ENCODE data around the gene IL12RB1. TPM values are rescaled to one million over a fixed set of nuclear protein-coding genes. Genes with fewer than 3 reads are reported as not detected.
A peak's percentile ranks its signal among the peaks of the same experiment; 100 is the strongest.

The IL12RB1 gene
- total and polyA plus RNA-seq, 10 of the 15 experiments (the other 5 are each of a cell fraction or from before 2014, with no cell fraction given) = 2.8 to 29.9 (median 17.6) TPM

GRCh38 chr19:18104793-18105131 is 18.0 kb upstream of the IL12RB1 start:
- intact Hi-C loops (cut with micrococcal nuclease; ENCODE audit: unreplicated experiment) (no loop called here), in situ Hi-C loops (cut with MboI) (no loop called here)
- peaks cover 15% of the 10 kb centered on the region for H3K79me2 ChIP-seq (ENCODE audit: control insufficient read depth, insufficient read depth, low read length)
- H3K9me3 ChIP-seq (replicated peaks; ENCODE audit: control insufficient read depth, insufficient read depth, low read length) = no peaks in the 10 kb centered on the region; the same call in 2 of the 3 replicates
- no peak for TF ChIP-seq PKNOX1 (IDR thresholded peaks at IDR 0.05)
- TF ChIP-seq PAX5 (IDR thresholded peaks at IDR 0.05; ENCODE audit: borderline replicate concordance, low read depth, low read length) = no peak
- no peak for TF ChIP-seq NFIC (IDR thresholded peaks at IDR 0.05; ENCODE audit: low read depth, low read length)
- 0 out of 2 replicates have a peak, but pooled peaks have one; percentile 7 for TF ChIP-seq STAT1 (conservative IDR thresholded peaks at IDR 0.05)
- 0 out of 2 replicates have a peak, but pooled peaks have one; percentile 46 for TF ChIP-seq SMARCA5 (IDR thresholded peaks at IDR 0.05)
- TF ChIP-seq, protein P1, sequence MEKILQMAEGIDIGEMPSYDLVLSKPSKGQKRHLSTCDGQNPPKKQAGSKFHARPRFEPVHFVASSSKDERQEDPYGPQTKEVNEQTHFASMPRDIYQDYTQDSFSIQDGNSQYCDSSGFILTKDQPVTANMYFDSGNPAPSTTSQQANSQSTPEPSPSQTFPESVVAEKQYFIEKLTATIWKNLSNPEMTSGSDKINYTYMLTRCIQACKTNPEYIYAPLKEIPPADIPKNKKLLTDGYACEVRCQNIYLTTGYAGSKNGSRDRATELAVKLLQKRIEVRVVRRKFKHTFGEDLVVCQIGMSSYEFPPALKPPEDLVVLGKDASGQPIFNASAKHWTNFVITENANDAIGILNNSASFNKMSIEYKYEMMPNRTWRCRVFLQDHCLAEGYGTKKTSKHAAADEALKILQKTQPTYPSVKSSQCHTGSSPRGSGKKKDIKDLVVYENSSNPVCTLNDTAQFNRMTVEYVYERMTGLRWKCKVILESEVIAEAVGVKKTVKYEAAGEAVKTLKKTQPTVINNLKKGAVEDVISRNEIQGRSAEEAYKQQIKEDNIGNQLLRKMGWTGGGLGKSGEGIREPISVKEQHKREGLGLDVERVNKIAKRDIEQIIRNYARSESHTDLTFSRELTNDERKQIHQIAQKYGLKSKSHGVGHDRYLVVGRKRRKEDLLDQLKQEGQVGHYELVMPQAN (conservative IDR thresholded peaks at IDR 0.05) = 0 out of 2 replicates have a peak, but pooled peaks have one; percentile 13
- ChIA-PET POLR2A (interaction anchor here (0.6 to 1.4 kb wide), 2 partner anchors 13 to 110 kb away, joined by 3 to 9 read pairs; no protein-coding TSS in a partner anchor), SMC1A (ENCODE audit: uncharacterized antibody, unreplicated experiment) (interaction anchor here (1.0 to 1.1 kb wide), 2 partner anchors 14 to 70 kb away, joined by 3 to 5 read pairs; no protein-coding TSS in a partner anchor), CTCF (interaction anchor here (1.1 to 2.0 kb wide), 3 partner anchors 8 to 60 kb away, joined by 3 to 9 read pairs (median 6); no protein-coding TSS in a partner anchor), RAD21 (ENCODE audit: unreplicated experiment) (interaction anchor here (1.0 to 2.2 kb wide), 6 partner anchors 8 to 224 kb away, joined by 3 to 9 read pairs (median 4); no protein-coding TSS in a partner anchor)
- no TSS peak for BruUV-seq (replicated peaks)
- H4K20me1 ChIP-seq (ENCODE audit: control insufficient read depth, insufficient read depth) = no peaks in the 10 kb centered on the region
- DNase-seq (ENCODE audit: low read depth, low spot score) (no peak), ATAC-seq (no peak), FAIRE-seq (no peak)
- H3K36me3 ChIP-seq (ENCODE audit: control insufficient read depth in 2 of 2, insufficient read depth in 2 of 2, low read length in 1 of 2) = peaks cover 0 to 3% of the 10 kb centered on the region in 2 experiments; a peak in 2 of 4 replicates
- H3K4me1 ChIP-seq (ENCODE audit: control insufficient read depth, insufficient read depth, low read length) = peaks cover 47% of the 10 kb centered on the region
- H3K4me2 ChIP-seq (ENCODE audit: control insufficient read depth, insufficient read depth) = peak overlapping the region; percentile 97
- H3K27me3 ChIP-seq (replicated peaks in 1 of 2; ENCODE audit: control insufficient read depth in 2 of 2, insufficient read depth in 2 of 2, low read length in 1 of 2) = no peaks in the 10 kb centered on the region
- H3K9ac ChIP-seq (ENCODE audit: control insufficient read depth, insufficient read depth, low read length) = peak overlapping the region; percentile 62
- peak overlapping the region; percentile 0; the same call in 1 of the 2 replicates for H3K4me3 ChIP-seq
- H2AFZ ChIP-seq (ENCODE audit: control insufficient read depth, low read depth, low read length) = peak overlapping the region; percentile 92
- H3K27ac ChIP-seq (ENCODE audit: control insufficient read depth, insufficient read depth) = peak overlapping the region; percentile 63
- 59% methylated on average over 5 of the region's 5 CpGs for WGBS (ENCODE audit: insufficient coverage, insufficient replicate concordance, low lambda C conversion rate, missing lambda C conversion rate)

Data from GM12878 (cell line).